ENCODE data around the gene IRX2.

The IRX2 gene

GRCh38 chr5:2725980-2726765, 25.3 kb downstream of the IRX2 start:
- no peak overlapping the region for H3K4me3 ChIP-seq
- H3K27ac ChIP-seq = no peak overlapping the region

- no peak overlapping the region for H3K27ac ChIP-seq
- no peak overlapping the region for H3K4me3 ChIP-seq
These were observed 26.6 kb downstream of the IRX2 start for GRCh38 chr5:2724831-2725230.

GRCh38 chr5:2724031-2724581, 27.4 kb downstream of the IRX2 start:
- no peak overlapping the region for H3K27ac ChIP-seq
- no peak overlapping the region for H3K4me3 ChIP-seq

GRCh38 chr5:2722901-2723300, 28.6 kb downstream of the IRX2 start:
- H3K4me3 ChIP-seq = no peak overlapping the region
- H3K27ac ChIP-seq = no peak overlapping the region

GRCh38 chr5:2721385-2722138, 29.9 kb downstream of the IRX2 start:
- no peak overlapping the region for H3K4me3 ChIP-seq
- no peak overlapping the region for H3K27ac ChIP-seq

- H3K27ac ChIP-seq = no peak overlapping the region
- no peak overlapping the region for H3K4me3 ChIP-seq
These were observed 32.1 kb downstream of the IRX2 start for GRCh38 chr5:2719332-2719731.

GRCh38 chr5:2718115-2718514, 33.4 kb downstream of the IRX2 start:
- Histone ChIP-seq H3K4me3 (no peak overlapping the region), H3K27ac (no peak overlapping the region)

- H3K27ac ChIP-seq = no peak overlapping the region
- no peak overlapping the region for H3K4me3 ChIP-seq
These were observed 35.6 kb downstream of the IRX2 start for GRCh38 chr5:2715856-2716255.

GRCh38 chr5:2714805-2715204, 36.7 kb downstream of the IRX2 start:
- H3K27ac ChIP-seq = no peak overlapping the region
- no peak overlapping the region for H3K4me3 ChIP-seq

GRCh38 chr5:2714026-2714425, 37.5 kb downstream of the IRX2 start:
- Histone ChIP-seq H3K27ac (no peak overlapping the region), H3K4me3 (no peak overlapping the region)

- Histone ChIP-seq H3K27ac (no peak overlapping the region), H3K4me3 (no peak overlapping the region)
These were observed 39.7 kb downstream of the IRX2 start for GRCh38 chr5:2711446-2712425.

GRCh38 chr5:2710910-2711309, 40.6 kb downstream of the IRX2 start:
- no peak overlapping the region for H3K27ac ChIP-seq
- no peak overlapping the region for H3K4me3 ChIP-seq

- H3K27ac ChIP-seq = no peak overlapping the region
- H3K4me3 ChIP-seq = no peak overlapping the region
These were observed 41.3 kb downstream of the IRX2 start for GRCh38 chr5:2709976-2710689.

- Histone ChIP-seq H3K4me3 (no peak overlapping the region), H3K27ac (no peak overlapping the region)
These were observed 42.7 kb downstream of the IRX2 start for GRCh38 chr5:2708751-2709150.

GRCh38 chr5:2708132-2708531, 43.3 kb downstream of the IRX2 start:
- Histone ChIP-seq H3K4me3 (no peak overlapping the region), H3K27ac (no peak overlapping the region)

- Histone ChIP-seq H3K27ac (no peak overlapping the region), H3K4me3 (no peak overlapping the region)
These were observed 45.6 kb downstream of the IRX2 start for GRCh38 chr5:2705861-2706260.

GRCh38 chr5:2704806-2705645, 46.5 kb downstream of the IRX2 start:
- Histone ChIP-seq H3K27ac (no peak overlapping the region), H3K4me3 (no peak overlapping the region)

- no peak overlapping the region for H3K27ac ChIP-seq
These were observed 47.4 kb downstream of the IRX2 start for GRCh38 chr5:2704111-2704510.

More at GRCh38 chr5:2704111-2704510, 47.4 kb downstream of the IRX2 start:
- H3K4me3 ChIP-seq = no peak overlapping the region

Data from skin epidermis (tissue), 12 donors.